T-helper 1 cell treated with Interleukin-12 subunit alpha and Interleukin-12 subunit beta and Interleukin-4 antibody, amounts not matched to agents 30 ng/mL and 1 ng/mL, for 36 hours (primary cell): ENCODE measurements around the gene UMPS. TPM values are rescaled to one million over a fixed set of nuclear protein-coding genes. Genes with fewer than 3 reads are reported as not detected.

Experiments used
- intact Hi-C: fragments of 100-400 bp; cut with micrococcal nuclease; formaldehyde crosslinking; loops from one replicate; pipeline ENCODE4 v1.15.1; 2024
- total RNA-seq: library from RNA; stranded (reverse); gene quantifications from 2 replicates; pipeline ENCODE4 v1.2.3, GENCODE V29; 2022

Gene UMPS
- total RNA-seq, 1 donor from 2014 or later, result 33.6 TPM

GRCh38 chr3:124793054-124793739, 62.9 kb downstream of the UMPS start:
- intact Hi-C loops, result no loop called here

DNA sequence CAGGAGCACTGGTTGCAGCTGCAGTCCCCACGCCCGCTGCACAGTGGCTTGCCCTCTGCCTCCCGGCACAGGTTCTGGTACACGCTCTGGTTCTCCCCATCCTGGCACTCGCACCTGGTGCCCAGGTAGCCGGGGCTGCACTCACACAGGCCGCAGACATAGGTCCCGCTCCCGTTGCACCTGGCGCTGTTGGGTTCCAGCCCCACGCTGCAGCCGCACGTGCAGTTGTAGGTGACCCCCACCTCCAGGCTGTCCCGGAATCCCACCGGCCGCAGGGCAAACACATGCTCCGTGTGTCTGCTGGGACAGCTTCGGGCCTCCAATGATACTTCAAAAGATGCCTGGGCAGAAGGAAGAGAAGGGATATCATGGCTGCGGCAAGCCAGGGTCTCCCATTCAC, 66.2 kb downstream of the UMPS start:
- intact Hi-C loops, result no loop called here

- intact Hi-C loops, result no loop called here
These were observed 67.2 kb downstream of the UMPS start for GRCh38 chr3:124797426-124797945.

Other genes with a start within 250 kb of the UMPS start
- gene ITGB5, start 156.9 kb downstream of the UMPS start, total RNA-seq, result 0.59 and 0.73 TPM in 2 replicates
- not detected in 2 replicates for gene MUC13, start 204.3 kb downstream of the UMPS start, total RNA-seq